Neural cell (in vitro differentiated cells): Measurements from ENCODE around the gene ALDOA. TPM values are rescaled to one million over a fixed set of nuclear protein-coding genes. Genes with fewer than 3 reads are reported as not detected.

Source experiments
- H2AFZ ChIP-seq: fragments of 200-600, 300-800 bp; sonication (generic), shearing (Covaris generic); 2 replicates; pipeline ENCODE4 v1.6.0; 2014; ENCODE audit warnings: low read depth, mild to moderate bottlenecking, antibody characterized with exemption, low read length, moderate library complexity
- H3F3A ChIP-seq: fragments of 200-600 bp; shearing (Covaris generic); 2 replicates; pipeline ENCODE4 v1.6.1; 2016; ENCODE audit warnings: mild to moderate bottlenecking, moderate library complexity, mixed read lengths, antibody characterized with exemption, low read length; ENCODE audit not compliant: insufficient read depth, poor library complexity, severe bottlenecking
- H3K27ac ChIP-seq: fragments of 200-600, 300-800 bp; sonication (generic), shearing (Covaris generic); 2 replicates; pipeline ENCODE4 v1.5.1; 2014; ENCODE audit warnings: mild to moderate bottlenecking, low read length, moderate library complexity
- H3K27me3 ChIP-seq: fragments of 300-800, 200-600 bp; sonication (generic), shearing (Covaris generic); 2 replicates; pipeline ENCODE4 v1.6.0; 2014; ENCODE audit warnings: mild to moderate bottlenecking, low read depth, low read length, moderate library complexity; ENCODE audit not compliant: insufficient read depth
- H3K36me3 ChIP-seq: fragments of 300-800, 200-600 bp; sonication (generic), shearing (Covaris generic); 2 replicates; pipeline ENCODE4 v1.5.1; 2014; ENCODE audit warnings: mild to moderate bottlenecking, antibody characterized with exemption, low read length, moderate library complexity; ENCODE audit not compliant: insufficient read depth
- H3K4me2 ChIP-seq: fragments of 300-800, 200-600 bp; sonication (generic), shearing (Covaris generic); 2 replicates; pipeline ENCODE4 v1.6.0; 2014; ENCODE audit warnings: mild to moderate bottlenecking, low read length
- H3K4me3 ChIP-seq: fragments of 300-800, 200-600 bp; sonication (generic), shearing (Covaris generic); 2 replicates; pipeline ENCODE4 v1.5.1; 2014; ENCODE audit warnings: mild to moderate bottlenecking, low read length, moderate library complexity
- H3K79me2 ChIP-seq: fragments of 200-600 bp; shearing (Covaris generic); replicated peaks from 2 replicates; pipeline ENCODE4 v1.6.0; 2014; ENCODE audit warnings: mild to moderate bottlenecking, low read length, moderate library complexity; ENCODE audit not compliant: insufficient read depth
- H3K9ac ChIP-seq: fragments of 300-800, 200-600 bp; sonication (generic), shearing (Covaris generic); 2 replicates; pipeline ENCODE4 v1.6.1; 2016; ENCODE audit warnings: mild to moderate bottlenecking, low read length, mixed read lengths
- H3K9me2 ChIP-seq: fragments of 200-600 bp; shearing (Covaris generic); 2 replicates; pipeline ENCODE4 v1.6.1; 2016; ENCODE audit warnings: mild to moderate bottlenecking, low read length, mixed read lengths; ENCODE audit not compliant: insufficient read depth
- H3K9me3 ChIP-seq: fragments of 200-600, 300-800 bp; sonication (generic), shearing (Covaris generic); 2 replicates; pipeline ENCODE4 v1.6.1; 2016; ENCODE audit warnings: mild to moderate bottlenecking, mixed run types, low read length, moderate library complexity, mixed read lengths
- H4K20me1 ChIP-seq: fragments of 200-600 bp; shearing (Covaris generic); 2 replicates; pipeline ENCODE4 v1.6.1; 2016; ENCODE audit warnings: mild to moderate bottlenecking, mixed run types; ENCODE audit not compliant: insufficient read depth
- EP300 ChIP-seq: fragments of 450-650 bp; conservative IDR thresholded peaks from 2 replicates; pipeline ENCODE4 v1.6.1; 2014; ENCODE audit warnings: antibody characterized with exemption, mild to moderate bottlenecking, moderate library complexity; ENCODE audit not compliant: poor library complexity, severe bottlenecking
- EZH2 ChIP-seq: fragments of 200-600, 300-800 bp; shearing (Covaris generic), sonication (generic); IDR thresholded peaks from 2 replicates; pipeline ENCODE4 v1.6.1; 2014; ENCODE audit warnings: antibody characterized with exemption, low read length, borderline replicate concordance, mild to moderate bottlenecking; ENCODE audit not compliant: insufficient read depth, poor library complexity, severe bottlenecking
- MXI1 ChIP-seq: fragments of 450-650 bp; conservative IDR thresholded peaks from 2 replicates; pipeline ENCODE4 v1.6.1; 2014; ENCODE audit warnings: antibody characterized with exemption, mild to moderate bottlenecking; ENCODE audit not compliant: poor library complexity, severe bottlenecking
- POLR2AphosphoS5 ChIP-seq: IDR thresholded peaks from 2 replicates; pipeline ENCODE4 v1.6.1; 2012
- RAD21 ChIP-seq: fragments of 450-650 bp; conservative IDR thresholded peaks from 2 replicates; pipeline ENCODE4 v1.6.1; 2014; ENCODE audit warnings: antibody characterized with exemption, mild to moderate bottlenecking, moderate library complexity
- SMC3 ChIP-seq: fragments of 450-650 bp; conservative IDR thresholded peaks from 2 replicates; pipeline ENCODE4 v1.6.1; 2014; ENCODE audit warnings: antibody characterized with exemption, mild to moderate bottlenecking, moderate library complexity; ENCODE audit not compliant: poor library complexity
- TAF1 ChIP-seq: IDR thresholded peaks from 2 replicates; pipeline ENCODE4 v1.6.1; 2012; ENCODE audit warnings: low read depth
- polyA plus RNA-seq: library from polyadenylated mRNA; depleted of rRNA; stranded (reverse); fragments of >200 nt; gene quantifications from 2 replicates; pipeline ENCODE4 v1.2.3, GENCODE V29; 2014
- TF ChIP-seq, protein P1 (sequence below): fragments of 450-650 bp; IDR thresholded peaks from 2 replicates; pipeline ENCODE4 v1.5.1; 2014; ENCODE audit warnings: antibody characterized with exemption, mild to moderate bottlenecking, moderate library complexity; ENCODE audit not compliant: poor library complexity, severe bottlenecking
- TF ChIP-seq, protein P2 (sequence below): IDR thresholded peaks from 2 replicates; pipeline ENCODE4 v1.6.1; 2012; ENCODE audit warnings: borderline replicate concordance

ALDOA gene
- polyA plus RNA-seq, 1 donor from 2014 or later: 59.3 TPM

DNA sequence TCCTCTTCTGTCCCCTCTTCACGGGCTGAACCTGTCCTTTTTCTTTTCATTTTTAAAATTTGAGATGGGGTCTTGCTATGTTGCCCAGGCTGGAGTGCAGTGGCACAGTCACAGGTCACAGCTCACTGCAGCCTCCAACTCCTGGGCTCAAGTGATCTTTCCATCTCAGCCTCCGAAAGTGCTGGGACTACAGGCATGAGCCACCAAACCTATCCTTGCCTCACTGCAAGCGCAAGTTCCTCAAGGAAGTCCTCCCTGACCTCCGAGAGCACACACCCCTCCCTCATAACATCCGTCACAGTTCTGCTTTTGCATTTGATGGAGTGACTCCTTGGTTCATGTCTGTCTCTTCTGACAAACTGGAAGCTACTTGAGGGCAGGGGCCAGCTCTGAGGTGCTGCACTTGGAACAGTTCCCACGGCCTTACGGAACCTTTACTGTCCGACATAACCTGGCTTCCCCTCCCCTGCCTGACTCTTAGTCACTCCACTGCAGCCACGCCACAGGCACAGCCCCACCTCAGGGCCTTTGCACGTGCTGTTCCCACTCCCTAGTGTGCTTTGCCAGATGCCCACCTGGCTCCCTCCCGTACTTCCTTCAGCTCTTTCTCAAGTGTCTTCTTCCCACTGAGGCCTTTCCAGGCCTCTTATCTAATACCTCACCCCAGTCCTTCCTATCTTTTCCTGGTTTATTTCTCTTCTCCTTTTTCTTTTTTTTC is 21.8 kb downstream of the ALDOA start:
- Histone ChIP-seq H4K20me1 (no peaks in the 10 kb centered on the region), H3F3A (no peaks in the 10 kb centered on the region), H3K9me2 (no peaks in the 10 kb centered on the region), H2AFZ (no peak overlapping the region), H3K4me3 (no peak overlapping the region), H3K27ac (no peak overlapping the region), H3K9me3 (no peaks in the 10 kb centered on the region), H3K27me3 (no peaks in the 10 kb centered on the region), H3K9ac (no peak overlapping the region), H3K79me2 (no peaks in the 10 kb centered on the region), H3K36me3 (peaks cover 5% of the 10 kb centered on the region), H3K4me2 (no peak overlapping the region)
- TF ChIP-seq TAF1: no peak
- TF ChIP-seq MXI1: no peak
- no peak for TF ChIP-seq RAD21
- TF ChIP-seq, protein P1, sequence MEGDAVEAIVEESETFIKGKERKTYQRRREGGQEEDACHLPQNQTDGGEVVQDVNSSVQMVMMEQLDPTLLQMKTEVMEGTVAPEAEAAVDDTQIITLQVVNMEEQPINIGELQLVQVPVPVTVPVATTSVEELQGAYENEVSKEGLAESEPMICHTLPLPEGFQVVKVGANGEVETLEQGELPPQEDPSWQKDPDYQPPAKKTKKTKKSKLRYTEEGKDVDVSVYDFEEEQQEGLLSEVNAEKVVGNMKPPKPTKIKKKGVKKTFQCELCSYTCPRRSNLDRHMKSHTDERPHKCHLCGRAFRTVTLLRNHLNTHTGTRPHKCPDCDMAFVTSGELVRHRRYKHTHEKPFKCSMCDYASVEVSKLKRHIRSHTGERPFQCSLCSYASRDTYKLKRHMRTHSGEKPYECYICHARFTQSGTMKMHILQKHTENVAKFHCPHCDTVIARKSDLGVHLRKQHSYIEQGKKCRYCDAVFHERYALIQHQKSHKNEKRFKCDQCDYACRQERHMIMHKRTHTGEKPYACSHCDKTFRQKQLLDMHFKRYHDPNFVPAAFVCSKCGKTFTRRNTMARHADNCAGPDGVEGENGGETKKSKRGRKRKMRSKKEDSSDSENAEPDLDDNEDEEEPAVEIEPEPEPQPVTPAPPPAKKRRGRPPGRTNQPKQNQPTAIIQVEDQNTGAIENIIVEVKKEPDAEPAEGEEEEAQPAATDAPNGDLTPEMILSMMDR: no peak
- TF ChIP-seq POLR2AphosphoS5: no peak
- no peak for TF ChIP-seq EZH2
- no peak for TF ChIP-seq SMC3
- TF ChIP-seq EP300: no peak
- TF ChIP-seq, protein P2, sequence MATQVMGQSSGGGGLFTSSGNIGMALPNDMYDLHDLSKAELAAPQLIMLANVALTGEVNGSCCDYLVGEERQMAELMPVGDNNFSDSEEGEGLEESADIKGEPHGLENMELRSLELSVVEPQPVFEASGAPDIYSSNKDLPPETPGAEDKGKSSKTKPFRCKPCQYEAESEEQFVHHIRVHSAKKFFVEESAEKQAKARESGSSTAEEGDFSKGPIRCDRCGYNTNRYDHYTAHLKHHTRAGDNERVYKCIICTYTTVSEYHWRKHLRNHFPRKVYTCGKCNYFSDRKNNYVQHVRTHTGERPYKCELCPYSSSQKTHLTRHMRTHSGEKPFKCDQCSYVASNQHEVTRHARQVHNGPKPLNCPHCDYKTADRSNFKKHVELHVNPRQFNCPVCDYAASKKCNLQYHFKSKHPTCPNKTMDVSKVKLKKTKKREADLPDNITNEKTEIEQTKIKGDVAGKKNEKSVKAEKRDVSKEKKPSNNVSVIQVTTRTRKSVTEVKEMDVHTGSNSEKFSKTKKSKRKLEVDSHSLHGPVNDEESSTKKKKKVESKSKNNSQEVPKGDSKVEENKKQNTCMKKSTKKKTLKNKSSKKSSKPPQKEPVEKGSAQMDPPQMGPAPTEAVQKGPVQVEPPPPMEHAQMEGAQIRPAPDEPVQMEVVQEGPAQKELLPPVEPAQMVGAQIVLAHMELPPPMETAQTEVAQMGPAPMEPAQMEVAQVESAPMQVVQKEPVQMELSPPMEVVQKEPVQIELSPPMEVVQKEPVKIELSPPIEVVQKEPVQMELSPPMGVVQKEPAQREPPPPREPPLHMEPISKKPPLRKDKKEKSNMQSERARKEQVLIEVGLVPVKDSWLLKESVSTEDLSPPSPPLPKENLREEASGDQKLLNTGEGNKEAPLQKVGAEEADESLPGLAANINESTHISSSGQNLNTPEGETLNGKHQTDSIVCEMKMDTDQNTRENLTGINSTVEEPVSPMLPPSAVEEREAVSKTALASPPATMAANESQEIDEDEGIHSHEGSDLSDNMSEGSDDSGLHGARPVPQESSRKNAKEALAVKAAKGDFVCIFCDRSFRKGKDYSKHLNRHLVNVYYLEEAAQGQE: no peak

DNA sequence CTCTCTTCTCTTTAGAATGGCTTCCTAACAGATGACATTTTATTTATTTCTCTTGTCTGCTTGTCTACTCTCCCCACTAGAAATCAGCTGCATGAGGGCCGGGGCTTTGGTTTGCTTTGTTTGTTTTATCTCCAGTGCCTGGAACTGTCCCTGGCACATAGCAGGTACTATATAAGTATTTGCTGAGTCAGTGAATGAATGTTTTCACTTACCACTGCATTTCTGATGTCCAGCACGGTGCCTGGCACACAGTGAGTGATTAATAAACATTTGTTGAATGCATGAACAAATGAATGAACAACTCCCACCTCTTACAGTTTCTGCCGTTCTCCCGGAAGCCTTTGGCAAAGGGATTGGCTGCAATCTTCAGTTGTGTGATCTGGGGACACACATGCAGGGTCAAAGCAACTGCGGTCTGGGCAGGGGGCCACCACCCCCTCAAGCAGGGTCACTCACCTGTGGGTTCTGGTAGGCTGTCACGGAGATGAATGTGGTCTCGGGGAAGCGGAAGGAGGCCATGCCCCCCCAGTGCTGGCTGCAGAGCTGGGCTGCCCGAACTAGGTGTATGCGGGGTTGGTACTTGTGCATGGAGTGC is 22.8 kb downstream of the ALDOA start:
- H3K36me3 ChIP-seq: peaks cover 5% of the 10 kb centered on the region
- no peak overlapping the region for H3K4me2 ChIP-seq
- no peak overlapping the region for H2AFZ ChIP-seq
- no peaks in the 10 kb centered on the region for H3F3A ChIP-seq
- no peaks in the 10 kb centered on the region for H3K27me3 ChIP-seq
- no peak overlapping the region for H3K27ac ChIP-seq
- no peaks in the 10 kb centered on the region for H4K20me1 ChIP-seq
- no peak overlapping the region for H3K4me3 ChIP-seq
- no peaks in the 10 kb centered on the region for H3K9me2 ChIP-seq
- no peak for TF ChIP-seq SMC3
- TF ChIP-seq RAD21: no peak
- no peak for TF ChIP-seq EP300
- TF ChIP-seq EZH2: no peak
- TF ChIP-seq, protein P1: no peak
- no peak for TF ChIP-seq MXI1
- no peak for TF ChIP-seq POLR2AphosphoS5
- TF ChIP-seq, protein P2: no peak
- no peak for TF ChIP-seq TAF1
- no peak overlapping the region for H3K9ac ChIP-seq
- H3K9me3 ChIP-seq: no peaks in the 10 kb centered on the region
- no peaks in the 10 kb centered on the region for H3K79me2 ChIP-seq
